ENCODE results near the gene HOXD4. TPM values are rescaled to one million over a fixed set of nuclear protein-coding genes. Genes with fewer than 3 reads are reported as not detected.

The HOXD4 gene
- total and polyA plus RNA-seq, 10 of the 15 experiments (the other 5 are each of a cell fraction or from before 2014, with no cell fraction given): 0.07 TPM; not detected in 9

- TF ChIP-seq CTCF (IDR thresholded peaks at IDR 0.05 in 2 of 3, conservative IDR thresholded peaks at IDR 0.05 in 1 of 3; ENCODE audit: control insufficient read depth in 2 of 3, extremely low read depth in 1 of 3, insufficient read depth in 1 of 3, low read depth in 3 of 3, low read length in 3 of 3): no peak
- no peak for TF ChIP-seq POLR2AphosphoS2 (IDR thresholded peaks at IDR 0.05; ENCODE audit: low read depth, low read length)
- TF ChIP-seq RB1 (IDR thresholded peaks at IDR 0.05; ENCODE audit: borderline replicate concordance): no peak
- TF ChIP-seq RFX5 (IDR thresholded peaks at IDR 0.05; ENCODE audit: low read depth, low read length): no peak
- no peak for TF ChIP-seq E2F8 (IDR thresholded peaks at IDR 0.05; ENCODE audit: low read depth, partially characterized antibody)
- no peak for TF ChIP-seq MAX (IDR thresholded peaks at IDR 0.05; ENCODE audit: low read depth, low read length)
- no peak for TF ChIP-seq TARDBP (IDR thresholded peaks at IDR 0.05; ENCODE audit: borderline replicate concordance)
- no peak for TF ChIP-seq SRF (IDR thresholded peaks at IDR 0.05; ENCODE audit: low read depth in 2 of 2, low read length in 2 of 2)
- no peak for TF ChIP-seq REST (IDR thresholded peaks at IDR 0.05; ENCODE audit: low read depth, low read length)
Observed at GRCh38 chr2:176105078-176105729, 46.1 kb upstream of the HOXD4 start (continued).
